Loucy (cell line): ENCODE results near the gene SELENON.

ENCODE experiments used
- CTCF ChIP-seq: fragments of 200-600 bp; sonication (generic); conservative IDR thresholded peaks from 2 replicates; pipeline ENCODE4 v1.5.1; 2014; ENCODE audit warnings: mild to moderate bottlenecking, antibody characterized with exemption, low read length
- EZH2phosphoT487 ChIP-seq: fragments of 200-600 bp; IDR thresholded peaks from 2 replicates; pipeline ENCODE4 v1.6.1; 2018; ENCODE audit warnings: antibody characterized with exemption, mild to moderate bottlenecking, moderate library complexity, borderline replicate concordance

GRCh38 chr1:25821112-25821476 lies 21.1 kb downstream of the SELENON start:
- TF ChIP-seq CTCF, result no peak
- no peak for TF ChIP-seq EZH2phosphoT487
